HTERT RPE-1 (cell line): ENCODE measurements around the gene NRN1.
"Not testable (repeated sequence)": the region's sequence is repeated elsewhere in the genome, so short reads cannot be mapped to it uniquely, and the experiment has no call there.

Experiments
- in situ Hi-C: fragments of 300-500 bp; cut with MboI; formaldehyde crosslinking; loops from 4 replicates; pipeline ENCODE4 v1.14.3; 2020; ENCODE audit warnings: low sequenced_read_pairs

Gene NRN1

DNA sequence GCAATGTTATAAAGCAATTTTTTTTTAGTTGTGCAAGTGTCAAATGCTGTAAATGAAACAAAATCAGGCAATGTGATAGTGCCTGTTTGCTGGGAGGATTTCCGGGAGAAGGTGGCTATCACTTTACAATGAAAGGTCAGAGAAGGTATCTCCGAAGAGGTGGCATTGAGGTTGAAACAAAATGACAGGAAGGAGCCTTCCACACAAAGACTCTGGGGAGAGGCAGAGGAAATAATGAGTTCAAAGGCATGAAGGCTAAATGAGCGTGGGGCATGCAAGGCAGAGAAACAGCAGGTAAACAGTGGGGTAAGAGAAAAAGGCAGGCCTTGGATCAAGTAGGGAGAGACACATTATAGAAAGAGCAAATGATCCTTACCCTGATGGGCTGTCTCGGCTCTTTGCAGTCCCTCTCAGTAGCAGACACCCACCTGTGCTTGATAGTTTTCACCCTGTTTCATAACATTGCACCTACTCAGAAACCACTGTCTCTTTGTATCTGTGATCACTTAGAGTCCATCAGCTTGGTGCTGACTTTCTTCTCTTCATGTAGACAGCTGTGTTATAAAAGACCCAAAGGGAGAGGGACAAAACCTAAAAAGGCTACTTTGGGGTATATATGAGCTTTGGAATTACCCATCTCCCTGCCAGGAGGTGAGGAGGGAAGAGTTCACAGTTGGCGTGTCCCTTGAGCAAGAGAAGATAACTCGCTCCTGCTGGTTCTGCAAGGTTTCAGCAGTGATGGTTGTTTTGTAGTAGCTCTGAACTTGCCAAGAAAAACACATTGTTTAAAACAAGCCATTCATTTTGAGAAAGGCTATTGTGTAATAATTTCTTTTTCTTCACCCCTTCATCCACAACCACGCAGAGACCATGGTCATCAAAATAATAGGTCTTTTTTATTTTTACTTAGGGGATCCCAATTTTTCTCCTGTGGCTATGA lies 22.3 kb downstream of the NRN1 start:
- in situ Hi-C loops, result no loop called here

DNA sequence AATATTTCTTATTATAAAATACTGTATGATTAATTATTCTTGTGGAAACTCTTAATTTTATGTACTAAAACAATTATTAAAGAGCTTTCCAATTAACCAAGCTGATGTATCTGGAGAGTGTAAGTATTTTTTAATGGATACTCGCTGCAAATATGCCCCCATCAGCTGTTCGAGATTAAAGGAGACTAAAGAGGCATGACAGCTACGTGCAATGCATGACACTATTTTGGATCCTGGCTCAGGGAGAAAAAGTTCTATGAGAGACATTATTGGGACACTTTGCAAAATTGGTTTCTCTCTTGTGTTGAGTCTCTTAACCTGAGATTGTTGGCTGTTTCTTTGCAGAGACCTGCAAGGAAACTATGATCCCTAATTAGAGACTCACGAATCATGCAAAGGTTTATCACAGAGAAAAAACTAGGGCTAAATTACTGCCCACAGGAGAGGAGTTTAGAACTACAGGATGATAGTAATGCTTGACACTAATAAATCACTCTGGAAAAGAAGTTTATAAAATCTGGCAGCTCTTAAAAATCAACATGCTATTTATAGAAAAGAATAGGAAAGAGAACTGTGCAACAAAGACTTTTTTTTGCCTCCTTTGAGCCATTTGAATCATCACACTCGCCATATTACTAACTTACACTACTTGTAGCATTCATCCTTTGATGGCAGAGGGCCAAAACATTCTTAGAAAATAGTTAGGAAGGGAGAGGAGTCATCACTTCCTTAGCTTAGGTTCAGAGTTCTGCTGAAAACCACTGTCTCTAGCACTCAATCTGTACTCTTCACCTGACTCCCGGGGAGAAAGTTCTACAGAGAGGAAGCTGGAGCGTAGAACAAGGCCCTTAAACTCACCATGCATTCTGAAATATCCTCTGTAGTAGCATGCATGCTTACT lies 25.3 kb downstream of the NRN1 start:
- in situ Hi-C loops, result no loop called here

DNA sequence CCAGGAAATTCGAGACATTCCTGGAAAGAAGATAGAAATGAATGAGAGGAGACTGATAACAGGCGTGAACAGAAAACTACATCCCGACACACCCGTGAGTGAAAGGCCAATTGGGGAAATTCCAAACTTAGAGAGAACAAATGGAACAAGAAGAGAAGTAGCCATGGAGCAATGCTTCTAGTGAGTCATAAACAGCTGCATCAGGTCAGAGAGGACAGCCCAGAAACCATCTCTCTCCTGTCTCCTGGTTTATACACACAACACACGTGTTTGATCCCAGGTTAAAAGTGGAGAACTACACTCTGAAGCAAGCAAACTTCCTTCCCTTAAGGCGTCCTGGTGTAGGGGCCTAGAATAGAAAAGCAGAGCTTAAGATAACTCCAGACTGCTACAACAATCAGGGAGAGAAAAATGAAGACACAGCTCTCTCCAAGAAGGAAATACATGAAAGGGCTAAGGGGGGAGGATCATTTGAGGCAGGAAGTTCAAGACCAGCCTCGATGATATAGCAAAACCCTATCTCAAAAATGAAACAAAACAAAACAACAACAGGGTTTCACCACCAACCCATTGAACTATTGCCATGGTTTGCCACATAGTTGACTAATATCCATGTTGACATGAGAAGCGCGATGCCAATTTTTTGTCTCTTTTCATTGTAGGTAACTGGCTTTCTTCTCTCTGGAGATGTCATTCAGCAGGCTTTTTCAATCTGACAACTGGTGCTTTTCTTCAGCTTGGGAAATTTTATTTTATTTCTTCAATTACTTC lies 26.9 kb downstream of the NRN1 start:
- in situ Hi-C loops, result no loop called here

DNA sequence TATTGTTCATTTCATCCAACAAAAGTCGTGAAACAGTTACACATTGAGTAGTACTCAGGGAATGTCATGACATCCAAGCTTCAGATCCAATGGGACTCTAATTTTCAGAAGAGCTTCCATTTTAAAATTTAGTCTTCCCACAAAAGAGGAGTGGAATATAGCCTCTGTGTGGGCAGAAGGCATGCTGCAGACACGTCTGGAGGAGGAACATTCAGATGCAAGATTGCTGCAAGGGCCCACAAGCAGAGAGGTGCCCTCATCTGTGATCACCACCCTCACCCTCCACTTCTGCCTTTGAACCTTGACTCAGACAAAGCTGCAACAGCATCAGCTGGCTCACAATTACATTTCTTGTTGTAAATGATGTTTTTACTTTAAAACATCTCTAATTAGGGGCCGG lies 29.9 kb downstream of the NRN1 start:
- in situ Hi-C loops, result no loop called here

DNA sequence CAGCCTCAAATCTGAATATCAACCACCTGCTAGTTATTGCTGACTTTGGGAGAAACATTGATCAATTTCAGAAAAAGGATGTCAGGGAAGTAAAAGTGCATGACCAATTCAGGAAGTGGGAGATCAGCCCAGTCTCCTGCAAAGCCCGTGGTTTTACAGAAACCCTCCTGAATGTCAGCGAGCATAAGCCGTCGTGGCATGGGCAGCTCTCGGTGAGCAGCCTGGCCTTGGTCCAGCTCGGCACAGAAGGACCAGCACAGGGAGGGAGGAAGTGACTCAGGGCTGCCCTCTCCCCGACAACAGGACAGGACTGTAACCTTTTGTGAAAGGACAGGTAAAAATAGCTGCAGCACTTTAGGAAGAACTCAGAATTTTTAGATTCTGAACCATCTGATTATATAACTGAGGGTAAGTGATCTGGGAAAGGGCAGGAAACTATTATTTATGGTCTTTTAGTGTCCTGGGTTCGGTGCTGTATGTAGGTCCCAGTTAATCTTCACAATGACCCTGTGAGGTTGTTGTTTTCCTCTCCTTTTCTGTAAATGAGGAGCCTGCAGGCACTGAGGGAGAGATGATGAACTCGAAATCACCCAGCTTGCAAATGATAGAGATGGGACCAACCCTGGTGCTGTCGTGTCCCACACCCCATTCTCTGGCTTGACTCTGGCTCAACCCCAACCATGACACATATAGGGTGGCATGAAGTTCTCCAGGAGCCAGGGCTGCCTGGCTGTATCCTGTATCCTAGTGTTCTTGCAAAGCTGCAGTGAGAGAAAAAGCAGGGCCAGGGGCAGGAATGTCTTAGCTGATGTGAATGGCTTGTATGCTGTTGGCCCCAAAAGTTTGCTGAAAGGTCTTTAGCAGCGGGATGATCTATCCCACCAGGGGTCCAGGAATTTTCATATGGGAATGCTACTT lies 37.6 kb downstream of the NRN1 start:
- in situ Hi-C loops, result no loop called here

DNA sequence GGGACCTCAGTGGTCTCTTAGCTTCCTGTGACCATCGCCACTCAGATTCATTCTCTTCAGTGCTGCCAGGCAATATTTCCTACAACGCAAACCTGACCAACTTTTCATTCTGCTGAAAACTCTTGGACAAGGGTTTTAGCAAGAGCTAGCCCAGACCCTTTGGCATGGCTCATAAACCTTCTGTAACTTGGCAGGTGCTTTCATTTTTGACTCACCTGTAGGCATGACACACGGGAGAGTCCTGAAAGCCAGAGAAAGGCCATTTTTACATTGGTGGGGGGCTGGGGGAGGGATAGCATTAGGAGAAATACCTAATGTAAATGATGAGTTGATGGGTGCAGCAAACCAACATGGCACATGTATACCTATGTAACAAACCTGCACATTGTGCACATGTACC lies 38.7 kb downstream of the NRN1 start:
- in situ Hi-C loops, result not testable (repeated sequence)

DNA sequence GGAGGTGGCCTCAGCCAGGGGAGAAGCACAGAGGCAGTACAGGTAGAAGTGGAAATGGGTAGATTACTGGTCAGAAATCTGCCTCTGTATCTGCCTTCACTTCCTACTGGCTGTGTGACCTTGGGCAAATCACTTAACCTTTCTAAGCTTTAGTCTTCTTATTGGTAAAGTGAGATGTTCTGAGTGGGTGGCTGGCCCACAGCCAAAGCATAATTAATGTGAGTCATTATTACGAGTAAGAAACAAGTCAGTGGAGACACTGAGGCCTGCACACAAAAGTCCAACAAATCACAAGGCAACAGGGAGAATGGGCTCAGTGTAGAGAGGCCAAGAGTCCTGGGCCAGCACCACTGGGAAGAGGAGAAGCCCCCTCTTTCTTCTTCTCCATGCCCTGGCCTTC lies 39.1 kb downstream of the NRN1 start:
- in situ Hi-C loops, result no loop called here

DNA sequence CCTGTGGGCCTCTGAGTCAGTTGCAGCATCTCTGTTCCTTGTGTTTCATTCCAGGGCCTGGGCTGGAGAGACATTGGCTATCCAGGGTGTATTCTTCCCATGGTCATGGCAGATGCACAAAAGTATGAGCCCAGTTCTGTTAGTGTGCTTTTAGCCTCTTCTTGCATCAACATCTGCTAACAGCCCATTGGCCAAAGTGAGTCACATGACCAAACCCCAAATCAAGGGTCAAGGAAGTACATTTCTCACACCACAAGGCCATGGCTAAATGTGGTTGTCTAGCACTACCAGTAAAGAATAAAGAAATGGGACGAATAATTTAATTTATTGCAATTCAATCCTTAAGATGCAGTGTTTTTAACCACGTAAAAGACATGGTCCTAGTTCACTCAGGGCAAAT lies 43.9 kb downstream of the NRN1 start:
- in situ Hi-C loops, result no loop called here

DNA sequence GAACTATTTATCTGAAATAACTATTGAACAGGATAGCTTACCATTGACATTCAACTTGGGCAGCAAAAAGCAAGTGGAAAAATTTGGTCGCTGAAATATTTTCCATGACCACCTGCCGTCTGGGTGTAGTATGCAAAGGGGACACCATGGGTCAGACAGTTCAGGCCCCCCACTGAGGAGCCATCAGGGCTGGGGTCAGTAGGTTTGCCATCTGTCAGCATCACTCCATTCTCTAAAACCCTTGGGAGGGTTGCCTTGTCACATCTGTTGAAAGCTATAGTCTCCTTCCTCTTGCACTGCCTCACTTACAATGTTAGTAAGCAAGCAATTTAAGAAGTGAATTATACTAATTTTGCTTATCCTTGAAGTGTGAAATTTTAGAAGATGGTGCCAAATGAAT lies 44.9 kb downstream of the NRN1 start:
- in situ Hi-C loops, result no loop called here

DNA sequence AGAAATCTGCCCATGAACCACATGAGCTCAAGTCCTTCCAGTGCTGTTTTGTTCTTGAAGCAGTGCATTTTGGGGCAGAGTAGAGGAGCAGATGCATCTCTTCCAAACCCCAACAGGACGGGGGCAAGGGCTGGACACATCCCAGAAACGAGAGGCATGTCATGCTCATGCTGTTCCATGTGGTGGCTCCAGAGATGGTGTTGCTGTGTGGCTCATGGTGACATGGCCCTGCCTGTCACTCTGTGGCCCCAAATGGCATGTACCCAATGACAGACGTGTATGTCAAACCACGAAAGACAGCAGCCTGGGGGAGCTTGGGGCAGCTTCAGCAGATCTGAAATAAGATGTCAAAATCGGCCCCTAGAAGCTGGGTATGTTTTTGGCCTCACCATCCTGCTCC lies 46.3 kb downstream of the NRN1 start:
- in situ Hi-C loops, result no loop called here

DNA sequence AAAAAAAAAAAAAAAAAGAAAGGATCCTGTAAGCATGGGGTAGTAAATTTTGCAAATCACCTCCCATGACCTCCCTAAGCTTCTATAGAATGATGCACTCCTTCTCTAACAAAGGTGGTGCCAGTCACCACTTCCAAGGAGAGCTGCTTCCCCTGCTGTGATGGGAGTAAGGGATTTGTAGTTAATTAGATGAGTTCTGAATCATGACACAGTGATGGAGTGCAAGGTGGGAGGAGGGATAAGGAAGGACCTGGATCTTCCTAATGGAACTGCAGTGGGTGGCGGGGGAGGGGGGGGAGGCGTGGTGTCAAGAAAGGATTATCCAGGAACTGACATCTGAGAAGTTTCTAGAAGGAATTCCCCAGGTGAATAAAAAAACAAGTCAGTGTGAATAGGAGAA lies 47.8 kb downstream of the NRN1 start:
- in situ Hi-C loops, result no loop called here

DNA sequence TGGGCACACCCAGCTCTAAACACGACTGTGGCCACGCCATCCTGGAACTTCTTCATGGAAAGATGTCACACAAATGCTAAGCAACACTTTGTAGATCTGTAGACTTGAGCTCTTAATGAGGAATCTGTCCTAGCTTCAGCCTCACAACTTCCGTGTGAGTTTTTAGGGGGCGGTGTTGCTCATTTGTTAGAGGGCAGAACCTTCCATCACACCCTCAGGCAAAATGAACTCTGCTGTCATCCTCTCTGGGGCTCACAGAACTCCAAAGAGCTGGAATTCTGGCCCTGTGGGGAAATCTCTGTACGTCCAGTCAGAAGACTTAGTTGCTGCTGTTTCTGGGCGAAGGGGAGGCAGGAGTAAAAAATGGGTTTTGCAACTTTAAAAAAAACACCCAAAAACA lies 49.8 kb downstream of the NRN1 start:
- in situ Hi-C loops, result no loop called here

DNA sequence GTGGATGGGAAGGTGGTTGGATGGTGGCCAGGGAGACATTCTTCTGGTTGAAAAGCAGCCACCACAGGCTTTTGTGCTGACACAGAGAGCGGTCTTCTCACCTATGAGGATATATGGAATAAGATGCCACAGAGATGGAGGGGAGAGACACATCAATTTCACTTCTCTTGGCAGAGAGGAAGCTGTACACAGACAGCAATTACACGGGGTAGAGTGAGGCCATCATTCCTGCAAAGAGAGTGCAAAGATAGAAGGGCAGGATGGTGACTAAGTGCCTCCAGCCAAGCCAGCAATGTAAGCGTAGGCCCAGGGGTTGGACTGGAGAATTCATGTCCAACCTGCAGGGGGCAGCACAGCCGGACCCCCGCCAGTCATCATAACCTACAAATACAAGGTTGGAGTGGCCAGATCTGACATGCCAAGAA lies 56.4 kb downstream of the NRN1 start:
- in situ Hi-C loops, result no loop called here
